Epidermal melanocyte (primary cell): Measurements from ENCODE around the gene PTH2R.
"Not testable (repeated sequence)": the region's sequence is repeated elsewhere in the genome, so short reads cannot be mapped to it uniquely, and the experiment has no call there.

Source experiments
- DNase-seq: peaks from one replicate; pipeline ENCODE4 v3.0.0; 2011; ENCODE audit warnings: low spot score; ENCODE audit not compliant: insufficient read length

PTH2R gene

DNA sequence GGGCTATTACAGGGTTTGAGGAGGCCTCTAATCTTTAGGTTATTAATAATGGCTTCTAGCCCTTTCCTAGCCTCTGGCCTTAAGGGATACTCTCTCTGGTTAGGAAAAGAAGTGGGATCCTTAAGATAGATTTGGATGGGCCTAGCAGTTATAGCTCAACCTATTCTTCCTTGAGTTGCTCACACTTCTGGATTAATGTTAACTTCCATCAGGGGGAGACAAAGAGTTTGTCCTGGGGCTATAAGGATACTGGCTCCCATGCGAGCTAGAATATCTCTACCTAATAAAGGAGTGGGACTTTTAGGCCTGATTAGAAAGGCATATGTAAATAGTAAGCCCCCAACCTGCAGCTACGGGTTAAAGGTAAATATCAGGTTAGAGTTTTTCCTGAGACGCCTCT lies 14.3 kb upstream of the PTH2R start:
- DNase-seq: no peak

DNA sequence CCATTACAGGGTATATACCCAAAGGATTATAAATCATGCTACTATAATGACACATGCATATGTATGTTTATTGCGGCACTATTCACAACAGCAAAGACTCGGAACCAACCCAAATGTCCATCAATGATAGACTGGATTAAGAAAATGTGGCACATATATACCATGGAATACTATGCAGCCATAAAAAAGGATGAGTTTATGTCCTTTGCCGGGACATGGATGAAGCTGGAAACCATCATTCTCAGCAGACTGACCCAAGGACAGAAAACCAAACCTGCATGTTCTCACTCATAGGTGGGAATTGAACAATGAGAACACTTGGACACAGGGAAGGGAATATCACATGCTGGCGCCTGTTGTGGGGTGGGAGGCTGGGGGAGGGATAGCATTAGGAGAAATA lies 9.8 kb upstream of the PTH2R start:
- DNase-seq: not testable (repeated sequence)

DNA sequence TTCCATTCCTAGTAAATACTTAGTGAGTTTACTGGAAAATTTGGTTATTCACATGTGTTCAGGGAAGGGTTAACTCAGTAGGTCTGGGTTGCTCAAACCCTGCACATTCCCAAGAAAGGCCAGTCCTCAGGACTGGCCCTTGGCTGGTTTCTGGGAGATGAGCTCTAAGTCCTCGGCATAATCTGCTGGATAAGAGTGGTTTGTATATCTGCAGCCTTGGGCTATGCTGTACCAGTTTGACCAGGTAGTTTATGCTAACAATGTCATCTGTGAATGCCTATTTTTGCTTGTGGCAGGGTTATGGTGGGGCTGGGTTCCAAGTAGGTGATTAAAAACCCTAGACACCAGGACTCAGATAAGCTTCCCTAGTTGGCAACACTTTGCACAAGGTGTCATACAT lies 7.4 kb upstream of the PTH2R start:
- no peak for DNase-seq

DNA sequence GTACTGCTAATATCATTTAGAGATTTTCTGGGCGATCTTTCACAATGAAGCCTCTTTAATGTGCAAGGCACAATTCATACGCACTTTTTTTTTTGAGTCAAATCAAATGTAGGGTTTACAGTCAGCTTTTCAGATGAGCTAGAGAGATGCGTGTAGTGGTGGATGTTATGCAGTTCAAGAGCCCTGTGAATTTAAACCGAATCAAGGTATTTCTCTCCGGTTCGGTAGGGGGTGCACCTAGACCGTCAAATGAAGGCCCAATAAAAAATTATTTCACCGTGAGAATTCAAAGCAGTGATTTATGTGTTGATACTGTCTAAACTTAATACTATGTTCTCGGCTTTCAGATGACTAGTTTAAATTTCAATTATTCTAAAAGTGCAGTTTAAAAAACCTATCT lies 1.1 kb downstream of the PTH2R start:
- no peak for DNase-seq

DNA sequence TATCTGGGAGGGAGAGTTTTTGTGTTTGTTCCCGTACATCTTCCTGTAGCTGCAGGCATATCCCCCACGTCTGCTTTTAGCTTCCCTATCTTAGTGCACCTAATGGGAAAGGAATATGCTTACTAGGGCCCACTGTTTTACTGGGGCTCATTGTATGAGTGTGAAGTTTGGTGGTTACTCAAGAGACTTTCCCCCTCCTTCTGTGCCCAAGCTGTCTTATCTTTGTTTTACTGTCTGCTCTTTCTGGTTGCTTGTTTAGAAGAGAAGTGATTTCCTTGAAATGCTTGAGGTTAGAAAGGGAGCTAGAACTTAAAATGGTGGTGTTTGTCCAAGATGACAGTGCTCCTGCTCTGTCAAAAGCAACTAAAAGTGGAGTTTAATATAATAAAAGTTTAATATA lies 7.3 kb downstream of the PTH2R start:
- DNase-seq: no peak

DNA sequence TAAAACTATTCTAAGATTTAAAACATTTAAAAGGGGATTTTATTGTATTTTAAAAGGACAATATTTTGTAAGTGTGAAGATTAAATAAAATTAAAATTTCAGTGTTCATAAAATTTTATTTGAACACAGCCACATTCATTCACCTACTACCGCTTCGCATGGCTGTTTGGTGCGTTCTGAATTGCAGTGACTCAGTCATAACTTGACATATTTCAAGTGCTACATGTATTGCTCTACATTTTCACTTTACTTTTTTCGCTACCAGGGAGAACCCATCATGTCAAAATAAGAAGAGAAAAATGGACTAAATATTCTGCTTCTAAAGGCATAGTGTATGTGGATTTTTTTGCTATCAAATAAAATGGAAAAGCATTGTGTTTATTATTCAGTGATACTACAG lies 8.7 kb downstream of the PTH2R start:
- DNase-seq: no peak

DNA sequence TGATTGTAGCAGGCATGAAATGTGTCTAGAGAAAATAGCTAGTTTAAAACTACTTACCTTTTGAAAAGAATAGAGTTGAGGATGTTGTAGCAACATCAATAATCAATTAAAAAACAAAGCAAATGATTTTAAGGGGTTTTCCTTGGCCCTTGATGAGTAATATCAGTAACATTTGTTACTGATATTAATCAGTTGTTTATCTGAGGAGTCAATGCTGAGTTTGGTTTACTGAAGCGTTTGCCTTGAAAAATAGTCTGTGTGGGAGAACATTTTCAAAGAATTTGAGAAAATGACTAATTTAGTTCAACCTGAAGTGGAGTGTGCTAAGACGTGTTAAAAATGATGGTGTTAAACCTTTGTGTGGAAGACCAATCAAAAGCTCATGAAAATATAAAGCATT lies 9.3 kb downstream of the PTH2R start:
- DNase-seq: no peak

DNA sequence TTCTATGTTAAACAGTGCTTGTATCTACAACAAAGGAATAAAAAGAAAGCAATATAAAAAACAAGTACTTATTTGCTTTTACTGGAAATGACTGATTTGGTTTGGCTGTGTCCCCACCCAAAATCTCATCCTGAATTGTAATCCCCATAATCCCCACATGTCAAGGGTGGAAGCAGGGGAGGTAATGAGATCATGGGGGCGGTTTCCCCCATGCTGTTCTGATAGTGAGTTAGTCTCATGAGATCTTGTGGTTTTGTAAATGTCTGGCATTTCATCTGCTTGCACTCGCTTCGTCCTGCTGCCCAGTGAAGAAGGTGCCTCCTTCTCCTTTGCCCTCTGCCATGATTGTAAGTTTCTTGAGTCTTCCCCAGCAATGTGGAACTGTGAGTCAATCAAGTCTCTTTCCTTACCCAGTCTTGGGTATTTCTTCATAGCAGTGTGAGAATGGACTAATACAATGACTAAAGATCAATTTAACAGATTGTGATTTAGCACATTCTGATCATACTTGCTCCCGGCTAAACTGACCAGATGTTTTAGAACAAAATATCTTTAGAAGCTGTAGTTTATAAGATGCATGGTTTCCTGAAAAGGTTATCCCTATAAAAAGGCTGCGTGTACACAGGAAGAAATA lies 19.9 kb downstream of the PTH2R start:
- DNase-seq: no peak

DNA sequence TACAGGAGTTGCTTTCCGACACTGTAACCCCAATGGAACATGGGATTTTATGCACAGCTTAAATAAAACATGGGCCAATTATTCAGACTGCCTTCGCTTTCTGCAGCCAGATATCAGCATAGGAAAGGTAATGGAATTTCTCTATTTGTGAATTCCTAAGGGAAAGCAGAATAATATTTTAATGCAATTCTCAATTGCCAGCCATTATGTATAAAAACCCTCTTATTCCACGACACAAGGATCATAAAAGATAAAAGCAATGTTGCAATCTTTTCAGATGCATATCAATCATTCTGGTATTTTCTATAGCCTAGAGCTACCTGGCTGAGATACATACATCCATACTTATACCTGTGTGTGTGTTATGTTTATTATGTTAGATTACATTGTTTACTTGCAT lies 31.2 kb downstream of the PTH2R start:
- DNase-seq: no peak

DNA sequence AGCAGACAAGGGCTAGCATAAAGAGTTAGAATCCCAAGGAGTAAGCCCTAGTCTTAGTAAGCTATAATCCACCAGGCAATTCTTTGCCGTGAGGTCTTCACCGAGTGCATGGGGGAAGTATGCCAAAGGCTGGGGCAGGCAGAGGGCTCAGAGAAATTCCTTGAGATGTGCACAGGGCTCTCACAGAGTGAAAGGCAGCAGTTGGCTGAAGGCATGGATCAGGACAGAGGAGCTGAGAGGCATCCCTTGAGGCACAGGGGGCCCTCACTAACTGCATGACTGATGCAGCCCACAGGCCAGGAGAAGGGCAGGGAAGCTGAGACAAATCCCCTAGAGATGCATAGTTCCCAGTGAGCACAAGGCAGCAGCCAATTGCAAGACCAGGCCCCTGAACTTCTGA lies 34.1 kb downstream of the PTH2R start:
- no peak for DNase-seq

DNA sequence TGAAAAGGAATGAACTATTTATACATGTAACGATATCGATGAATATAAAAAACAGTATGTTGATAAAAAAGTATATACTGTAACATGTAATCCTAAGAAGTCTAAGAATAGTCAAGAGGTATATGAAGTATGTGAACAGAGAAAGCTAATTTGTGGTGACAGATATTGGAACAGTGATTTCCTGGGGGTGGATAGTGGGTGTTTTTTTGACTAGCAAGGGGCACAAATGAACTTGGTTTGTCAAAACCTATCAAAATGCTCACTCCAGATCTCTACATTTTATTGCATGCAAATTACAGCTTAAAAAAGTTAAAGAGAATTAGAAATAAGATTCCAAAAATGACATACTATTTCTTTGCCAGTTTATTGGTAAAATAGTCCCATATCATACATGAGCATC lies 35.4 kb downstream of the PTH2R start:
- DNase-seq: no peak

DNA sequence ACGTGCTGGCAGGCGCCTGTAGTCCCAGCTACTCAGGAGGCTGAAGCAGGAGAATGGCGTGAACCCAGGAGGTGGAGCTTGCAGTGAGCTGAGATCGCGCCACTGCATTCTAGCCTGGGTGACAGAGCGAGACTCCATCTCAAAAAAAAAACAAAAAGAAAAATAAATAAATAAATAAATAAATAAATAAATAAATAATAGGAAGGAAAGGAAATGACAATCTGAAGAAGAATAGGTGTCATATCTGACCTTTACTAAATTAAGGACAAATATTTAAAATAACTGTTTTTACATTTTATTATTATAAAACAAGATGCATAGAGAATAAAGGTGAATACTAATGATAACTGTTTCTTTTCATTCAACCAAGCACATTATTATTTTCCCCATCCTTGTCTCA lies 40.9 kb downstream of the PTH2R start:
- not testable (repeated sequence) for DNase-seq

DNA sequence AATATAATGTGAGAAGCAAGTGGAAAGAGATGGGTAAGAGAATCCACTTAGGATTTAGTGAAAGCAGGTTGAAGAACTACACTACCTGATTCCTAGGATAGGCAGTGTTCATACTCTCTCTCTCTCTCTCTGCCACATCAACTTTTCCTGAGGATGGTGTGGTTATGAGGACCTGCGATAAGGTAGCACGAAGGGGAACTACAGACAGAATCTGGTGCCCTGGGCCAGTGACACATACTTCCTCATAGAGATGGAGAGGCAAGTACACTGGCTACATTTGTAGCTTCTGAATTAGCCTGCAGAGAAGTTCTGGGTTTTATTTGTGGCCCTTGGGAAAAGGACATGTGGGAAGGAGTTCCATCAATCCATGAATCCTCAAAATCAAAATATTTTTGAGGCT lies 44.5 kb downstream of the PTH2R start:
- DNase-seq: no peak

DNA sequence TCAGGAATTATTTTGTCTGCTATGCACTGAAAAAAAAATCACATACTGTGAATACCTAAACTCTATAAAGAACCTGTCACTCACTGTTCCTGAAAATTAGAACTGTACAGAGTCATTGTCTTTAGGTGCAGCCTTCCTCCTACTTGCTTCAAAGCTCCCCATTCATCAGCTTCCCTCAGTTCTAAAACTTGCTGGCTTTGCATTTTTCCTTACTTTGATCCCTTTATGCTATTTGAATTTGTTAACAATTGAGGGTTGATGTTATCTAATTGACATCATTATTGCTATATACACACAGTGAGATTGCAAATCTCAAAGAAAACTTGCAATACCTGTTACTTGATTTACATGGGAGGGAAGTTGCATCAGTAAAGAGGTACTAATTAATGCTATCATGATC lies 48.3 kb downstream of the PTH2R start:
- no peak for DNase-seq

DNA sequence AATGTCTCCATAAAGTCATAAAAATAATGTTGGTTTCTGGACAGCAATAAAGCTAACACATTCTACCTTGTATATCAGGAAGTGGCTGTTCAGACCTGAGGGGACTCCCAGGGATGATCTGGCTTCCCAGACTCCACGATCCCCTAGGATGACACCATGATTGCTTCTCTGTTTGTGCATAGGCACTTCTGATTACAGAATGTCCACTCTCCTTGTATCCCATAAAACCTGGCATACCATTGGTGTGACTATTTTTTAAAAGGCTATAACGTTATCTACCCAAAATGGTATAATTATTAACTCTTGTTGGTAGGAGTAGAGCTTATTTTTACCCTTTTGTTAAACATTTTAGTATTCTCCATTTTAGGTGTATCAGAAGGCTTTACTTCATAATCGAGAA lies 57.1 kb downstream of the PTH2R start:
- no peak for DNase-seq

DNA sequence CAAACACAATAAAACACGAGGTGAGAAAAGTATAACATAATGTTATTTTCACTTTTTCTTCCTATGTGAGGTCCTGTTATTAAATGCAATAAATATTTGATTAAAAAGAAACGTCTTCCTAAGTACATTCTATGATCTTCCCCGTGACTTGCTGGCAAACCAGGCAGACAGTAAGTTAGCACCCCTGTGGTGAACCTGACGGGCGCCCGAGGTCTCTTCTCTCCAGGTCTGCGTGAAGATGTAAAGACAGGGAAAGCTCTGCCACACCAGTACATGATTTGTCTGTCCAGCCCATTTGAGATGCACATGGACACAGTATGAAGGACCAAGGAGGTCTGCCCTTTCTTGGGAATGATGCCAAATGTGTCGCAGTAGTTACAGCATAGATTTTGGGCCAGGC lies 57.6 kb downstream of the PTH2R start:
- DNase-seq: no peak

DNA sequence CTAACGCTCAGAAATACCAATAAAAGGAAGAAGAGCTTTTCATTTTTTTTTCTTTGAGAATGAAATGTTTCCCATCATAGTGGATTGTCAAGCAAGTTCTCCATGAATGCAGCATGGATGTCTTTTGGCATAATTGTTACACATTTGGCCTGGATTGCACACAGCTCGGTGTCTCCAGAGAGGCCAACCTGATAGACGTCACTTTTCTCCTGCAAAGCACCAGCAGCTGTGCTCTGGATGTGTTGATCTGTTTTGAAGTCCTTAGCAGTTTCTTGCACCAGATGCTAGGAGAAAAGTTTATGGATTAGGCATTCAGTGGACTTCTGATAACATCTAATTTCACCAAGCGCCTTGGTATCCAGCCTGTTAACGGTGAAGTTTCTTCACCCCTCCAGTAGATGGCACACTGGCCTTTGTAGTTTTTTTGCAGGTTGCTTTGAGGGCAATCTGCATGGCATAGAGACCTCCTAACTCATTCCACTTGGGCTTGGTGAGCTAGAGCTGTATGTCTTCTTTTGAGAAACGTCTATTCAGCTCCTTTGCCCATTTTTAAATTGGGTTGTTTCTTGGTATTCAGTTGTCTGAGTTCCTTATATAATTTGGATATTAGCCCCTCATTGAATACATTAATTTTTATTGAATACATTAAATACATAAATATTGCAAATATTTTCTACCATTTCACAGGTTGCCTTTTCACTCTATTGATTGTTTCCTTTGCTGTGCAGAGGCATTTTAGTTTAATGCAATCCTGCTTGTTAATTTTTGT lies 59.7 kb downstream of the PTH2R start:
- DNase-seq: no peak

DNA sequence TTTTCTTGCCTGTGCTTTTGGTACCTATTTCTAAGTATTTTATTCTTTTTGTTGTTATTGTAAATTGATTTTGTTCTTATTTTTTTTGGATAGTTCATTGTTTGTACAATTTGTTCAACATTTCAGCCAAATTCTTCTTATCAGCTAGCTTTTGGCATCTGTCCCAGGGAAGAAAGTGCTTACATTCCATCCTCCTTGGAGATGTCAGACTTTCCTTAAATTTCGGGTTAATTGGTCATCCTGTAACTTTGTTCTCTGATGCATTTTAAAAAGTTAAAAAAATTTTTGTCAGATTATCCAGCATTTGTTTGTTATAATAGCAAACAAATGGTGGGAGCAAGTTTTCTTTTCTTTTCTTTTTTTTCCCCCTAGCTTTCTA lies 60.3 kb downstream of the PTH2R start:
- DNase-seq: no peak

DNA sequence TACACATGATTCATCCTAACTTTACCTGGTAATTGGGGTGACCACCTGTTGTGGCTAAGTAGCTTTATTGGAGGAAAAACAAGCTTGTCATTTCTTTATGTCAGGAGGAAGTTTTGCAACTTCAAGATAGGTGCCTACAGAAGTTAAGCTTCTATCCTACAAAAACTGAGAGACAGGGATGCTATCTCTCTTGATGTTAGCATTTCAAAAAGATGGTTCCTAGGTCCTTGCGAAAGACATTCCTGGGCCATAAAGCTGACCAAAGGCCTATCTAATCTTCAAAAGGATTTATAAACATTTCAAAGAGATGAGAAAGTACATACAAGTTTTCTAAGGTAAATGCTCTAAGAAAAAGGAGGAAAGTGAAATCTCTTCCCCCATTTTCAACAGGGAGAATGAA lies 61.0 kb downstream of the PTH2R start:
- DNase-seq: no peak

DNA sequence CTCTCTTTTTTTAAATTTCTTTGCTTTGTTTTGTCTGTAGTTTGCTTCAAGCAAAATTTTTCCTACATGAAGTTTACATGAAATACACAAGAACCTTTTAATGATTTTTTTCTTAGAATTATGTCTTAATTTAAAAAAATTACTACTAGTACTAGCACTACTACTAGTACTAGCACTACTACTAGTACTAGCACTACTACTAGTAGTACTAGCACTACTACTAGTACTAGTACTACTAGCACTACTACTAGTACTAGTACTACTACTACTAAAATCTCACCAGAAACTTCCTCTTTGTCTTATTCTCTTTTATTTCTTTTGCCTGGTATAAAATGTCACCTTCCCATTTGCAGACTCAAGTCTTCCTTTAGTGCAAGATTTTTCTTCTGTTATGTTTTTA lies 71.1 kb downstream of the PTH2R start:
- DNase-seq: no peak

DNA sequence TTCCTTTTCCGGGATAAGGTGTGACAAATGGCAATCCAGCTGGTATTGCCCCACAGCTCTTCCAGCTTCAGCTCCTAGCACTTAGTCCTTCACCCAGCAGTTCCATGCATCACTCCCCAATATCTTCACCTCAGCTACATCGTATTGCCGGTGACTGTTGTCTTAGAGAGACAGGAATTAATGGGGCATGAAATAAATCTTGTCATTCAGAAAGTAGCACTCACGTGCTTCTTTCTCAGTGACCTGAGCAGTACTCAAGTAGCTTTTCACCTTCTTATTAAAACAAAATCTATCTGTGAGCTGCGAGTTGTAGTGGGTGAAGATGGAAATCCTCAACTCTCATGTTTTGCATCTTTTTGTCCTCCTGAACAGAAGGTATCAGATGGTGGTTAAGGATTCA lies 72.8 kb downstream of the PTH2R start:
- DNase-seq: no peak

DNA sequence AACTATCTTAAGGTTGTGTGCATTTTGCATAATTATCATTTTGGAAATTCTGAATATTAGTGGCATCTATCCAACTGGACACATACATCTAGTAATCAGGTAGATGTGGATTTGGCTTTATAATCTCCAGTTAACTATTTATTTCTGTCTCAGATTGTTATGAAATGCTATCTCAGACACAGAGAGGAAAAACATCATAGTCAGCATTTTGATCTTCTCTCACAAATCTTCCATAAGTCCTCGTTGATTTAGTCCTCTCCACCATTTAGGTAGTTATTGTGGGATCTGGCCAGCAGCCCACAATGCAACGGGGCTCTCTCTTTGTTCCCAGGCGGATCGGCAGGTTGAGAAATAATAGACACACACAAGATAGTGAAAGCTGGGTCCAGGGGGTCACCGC lies 75.4 kb downstream of the PTH2R start:
- DNase-seq: not testable (repeated sequence)

DNA sequence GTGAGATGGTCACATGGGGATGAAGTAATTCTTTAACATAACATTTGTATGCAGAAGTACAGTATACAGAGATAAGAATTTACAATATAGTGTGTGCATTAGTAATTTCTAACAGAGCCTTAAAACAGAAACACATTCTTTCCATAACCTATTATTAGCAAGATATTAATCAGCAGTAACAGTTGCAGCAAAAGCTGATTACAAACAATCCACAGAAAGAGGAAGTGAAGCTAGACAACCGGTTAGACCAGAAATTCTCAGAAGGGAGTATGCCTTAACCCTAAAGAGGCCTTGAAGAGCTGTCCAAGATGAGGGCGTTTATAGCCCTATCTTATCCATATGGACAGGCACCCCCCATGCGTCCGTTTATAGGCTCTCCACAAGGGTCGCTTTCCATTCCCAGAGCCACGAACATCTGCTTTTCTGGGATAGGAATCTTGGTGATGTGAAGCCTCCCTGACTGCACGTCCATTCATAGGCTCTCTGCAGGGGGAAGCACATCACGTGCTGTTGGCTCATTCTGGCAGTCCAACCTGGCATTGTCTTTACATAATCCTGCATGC lies 75.9 kb downstream of the PTH2R start:
- not testable (repeated sequence) for DNase-seq
